Adrenal gland (tissue), 12 donors: ENCODE data around the gene COL21A1. TPM values are rescaled to one million over a fixed set of nuclear protein-coding genes. Genes with fewer than 3 reads are reported as not detected.
A peak's percentile ranks its signal among the peaks of the same experiment; 100 is the strongest.

Source experiments
- DNase-seq, 7 donors: peaks; one replicate each; pipeline ENCODE4 v3.0.0-alpha.2; 2019 to 2020
- H3K27ac ChIP-seq, 5 donors: fragments of 200-600 bp; sonication (generic) in 4 of 5; 1 replicate in 3 of 5; 2 replicates in 2 of 5; pipeline versions ENCODE4 v1.5.1 to v1.8.0; 2016 to 2020; ENCODE audit warnings: mild to moderate bottlenecking in 1 of 5
- H3K27me3 ChIP-seq: fragments of 200-600 bp; 2 replicates; pipeline ENCODE4 v1.8.0; 2021
- H3K36me3 ChIP-seq, 2 donors: fragments of 200-600 bp; replicated peaks in 1 of 2; 1 replicate in 1 of 2; 2 replicates in 1 of 2; pipeline versions ENCODE4 v1.5.1 to v1.8.0; 2018 to 2022
- H3K4me1 ChIP-seq, 2 donors: fragments of 200-600 bp; replicated peaks in 1 of 2; 1 replicate in 1 of 2; 2 replicates in 1 of 2; pipeline versions ENCODE4 v1.5.1 to v1.8.0; 2018 to 2021
- H3K4me3 ChIP-seq, 4 donors: fragments of 200-600 bp; sonication (generic) in 3 of 4; one replicate each; pipeline ENCODE4 v1.5.1; 2016 to 2018
- H3K9me3 ChIP-seq, 3 donors: fragments of 200-600 bp; sonication (generic) in 1 of 3; replicated peaks in 1 of 3; 1 replicate in 2 of 3; 2 replicates in 1 of 3; pipeline versions ENCODE4 v1.5.1 to v1.8.0; 2016 to 2021
- POLR2A ChIP-seq, 2 donors: fragments of 450-650 bp; IDR thresholded peaks; one replicate each; pipeline ENCODE4 v1.6.1; 2017; ENCODE audit warnings: antibody characterized with exemption in 2 of 2, mild to moderate bottlenecking in 2 of 2, moderate library complexity in 1 of 2
- WGBS, 4 donors: extraction: QIAGEN DNeasy Blood & Tissue Kit in 2 of 4; methylation state at CpG; one replicate each; pipeline versions ENCODE4 v1.1.5 to v1.1.7; 2013 to 2017; 5-methylcytosine and 5-hydroxymethylcytosine counted together
- intact Hi-C, 2 donors: fragments of 100-400 bp; cut with DNase I; formaldehyde crosslinking; loops; one replicate each; pipeline versions ENCODE4 v1.14.1 to v1.15.0; 2022 to 2023
- polyA plus RNA-seq, 3 donors: library from polyadenylated mRNA; stranded (reverse); fragments of 200-250 nt in 2 of 3; fragments of 350-450 nt in 1 of 3; fragmentation: Illumina TruSeq in 1 of 3; extraction: RNeasy Lipid Tissue Mini Kit (QIAGEN cat#74804) in 1 of 3; gene quantifications; one replicate each; pipeline ENCODE4 v1.2.3, GENCODE V29; 2013 to 2014
- total RNA-seq, 9 donors: library from RNA; depleted of rRNA in 4 of 9; stranded (reverse); fragments of >200 nt in 4 of 9; fragments of 120-200 nt in 1 of 9; fragmentation: NEBNext Ultra II Directional in 1 of 9; extraction: Animal tissue kit (Norgen Biotek cat#: 25700) in 1 of 9; gene quantifications; one replicate each; pipeline versions ENCODE4 v1.1.0 to v1.2.4, GENCODE V29; 2013 to 2023
- TF ChIP-seq, protein P1 (sequence below), 6 experiments: fragments of 450-650 bp in 4 of 6; fragments of 200-600 bp in 2 of 6; sonication (generic) in 1 of 6; IDR thresholded peaks; 1 replicate in 5 of 6; 2 replicates in 1 of 6; pipeline versions ENCODE4 v1.5.1 to v1.8.0; 2016 to 2021; ENCODE audit warnings: antibody characterized with exemption in 6 of 6, mild to moderate bottlenecking in 2 of 6, moderate library complexity in 1 of 6
- donor health status: healthy with polysubstance abuse.
- donor health status: Bipolar disorder and iron deficiency.
- donor health status: DM: yes; HTN: yes; CAD: no.
- donor health status: DM: no; HTN: no; CAD: no.
- donor health status: DM: no; HTN: no; CAD: no.
- donor health status: DM: yes; HTN: yes; CAD: no.

The COL21A1 gene
- total and polyA plus RNA-seq, 12 donors: 0.12 to 19.4 (median 1.2) TPM

DNA sequence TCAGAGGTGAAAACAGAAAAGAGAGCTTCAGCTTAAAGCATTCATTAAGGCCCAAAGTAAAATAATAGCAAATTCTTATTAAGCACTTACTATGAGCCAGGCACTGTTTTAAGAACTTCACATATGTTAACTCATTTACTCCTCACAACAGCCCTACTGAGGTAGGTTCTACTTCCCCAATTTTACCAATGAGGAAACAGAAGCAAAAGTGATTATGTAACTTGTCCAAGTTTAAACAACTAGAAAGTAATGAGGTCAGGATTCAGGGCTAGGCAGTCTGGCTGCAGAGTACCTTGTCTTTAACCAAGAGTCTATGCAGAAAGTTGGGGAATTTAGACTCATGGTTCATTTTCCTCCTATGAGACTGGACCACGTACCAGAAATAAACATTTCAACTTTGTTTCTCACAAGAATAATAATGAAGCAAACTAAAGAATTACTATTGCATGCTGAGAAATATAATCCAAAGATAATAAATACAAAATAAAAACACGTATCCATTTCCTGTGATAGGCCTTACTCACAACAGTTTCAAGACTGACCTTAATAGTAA is 3.8 kb downstream of the COL21A1 start:
- Histone ChIP-seq H3K27me3 (no peaks in the 10 kb centered on the region), H3K4me3 (no peak overlapping the region), H3K27ac (no peak overlapping the region), H3K4me1 (peaks cover 0 to 10% of the 10 kb centered on the region in 2 donors), H3K36me3 (no peaks in the 10 kb centered on the region), H3K9me3 (peaks cover 0 to 5% (median 0%) of the 10 kb centered on the region in 3 donors)
- no peak for TF ChIP-seq POLR2A (IDR thresholded peaks at IDR 0.05)
- TF ChIP-seq, protein P1, sequence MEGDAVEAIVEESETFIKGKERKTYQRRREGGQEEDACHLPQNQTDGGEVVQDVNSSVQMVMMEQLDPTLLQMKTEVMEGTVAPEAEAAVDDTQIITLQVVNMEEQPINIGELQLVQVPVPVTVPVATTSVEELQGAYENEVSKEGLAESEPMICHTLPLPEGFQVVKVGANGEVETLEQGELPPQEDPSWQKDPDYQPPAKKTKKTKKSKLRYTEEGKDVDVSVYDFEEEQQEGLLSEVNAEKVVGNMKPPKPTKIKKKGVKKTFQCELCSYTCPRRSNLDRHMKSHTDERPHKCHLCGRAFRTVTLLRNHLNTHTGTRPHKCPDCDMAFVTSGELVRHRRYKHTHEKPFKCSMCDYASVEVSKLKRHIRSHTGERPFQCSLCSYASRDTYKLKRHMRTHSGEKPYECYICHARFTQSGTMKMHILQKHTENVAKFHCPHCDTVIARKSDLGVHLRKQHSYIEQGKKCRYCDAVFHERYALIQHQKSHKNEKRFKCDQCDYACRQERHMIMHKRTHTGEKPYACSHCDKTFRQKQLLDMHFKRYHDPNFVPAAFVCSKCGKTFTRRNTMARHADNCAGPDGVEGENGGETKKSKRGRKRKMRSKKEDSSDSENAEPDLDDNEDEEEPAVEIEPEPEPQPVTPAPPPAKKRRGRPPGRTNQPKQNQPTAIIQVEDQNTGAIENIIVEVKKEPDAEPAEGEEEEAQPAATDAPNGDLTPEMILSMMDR (IDR thresholded peaks at IDR 0.05): no peak
- DNase-seq: no peak
- 68 to 75% (median 73%) methylated on average over 2 of the region's 2 CpGs for WGBS, 4 donors
- intact Hi-C loops: no loop called here

DNA sequence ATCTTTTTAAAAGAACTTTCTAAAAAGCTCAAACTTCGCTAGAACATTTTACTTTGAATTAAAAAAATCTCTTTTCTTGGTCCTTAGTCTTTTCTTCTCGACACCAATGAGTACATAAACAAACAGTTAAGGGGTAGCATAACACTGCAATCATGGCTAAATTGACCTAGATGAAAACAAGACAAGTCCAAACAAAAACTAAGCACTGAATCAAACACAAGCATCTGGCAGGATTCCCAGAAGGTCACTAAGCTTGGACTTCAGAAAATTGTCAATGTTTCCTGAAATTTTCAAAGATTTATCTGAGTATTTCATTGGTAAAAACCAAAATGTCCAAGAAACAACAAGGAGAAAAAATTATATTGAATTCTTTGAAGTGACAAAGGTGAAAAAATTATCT is 5.0 kb downstream of the COL21A1 start:
- TF ChIP-seq POLR2A (IDR thresholded peaks at IDR 0.05): no peak
- TF ChIP-seq, protein P1 (IDR thresholded peaks at IDR 0.05): no peak
- WGBS, 4 donors: 12 to 43% (median 15%) methylated on average over 2 of the region's 2 CpGs
- H3K27me3 ChIP-seq: no peaks in the 10 kb centered on the region
- H3K36me3 ChIP-seq: no peaks in the 10 kb centered on the region
- H3K4me1 ChIP-seq: peaks cover 0 to 6% of the 10 kb centered on the region in 2 donors
- peaks cover 0 to 5% (median 0%) of the 10 kb centered on the region in 3 donors for H3K9me3 ChIP-seq
- peak in 1 of 7 donors; percentile 15 for DNase-seq
- no peak overlapping the region for H3K4me3 ChIP-seq
- no peak overlapping the region for H3K27ac ChIP-seq
- intact Hi-C loops: no loop called here

DNA sequence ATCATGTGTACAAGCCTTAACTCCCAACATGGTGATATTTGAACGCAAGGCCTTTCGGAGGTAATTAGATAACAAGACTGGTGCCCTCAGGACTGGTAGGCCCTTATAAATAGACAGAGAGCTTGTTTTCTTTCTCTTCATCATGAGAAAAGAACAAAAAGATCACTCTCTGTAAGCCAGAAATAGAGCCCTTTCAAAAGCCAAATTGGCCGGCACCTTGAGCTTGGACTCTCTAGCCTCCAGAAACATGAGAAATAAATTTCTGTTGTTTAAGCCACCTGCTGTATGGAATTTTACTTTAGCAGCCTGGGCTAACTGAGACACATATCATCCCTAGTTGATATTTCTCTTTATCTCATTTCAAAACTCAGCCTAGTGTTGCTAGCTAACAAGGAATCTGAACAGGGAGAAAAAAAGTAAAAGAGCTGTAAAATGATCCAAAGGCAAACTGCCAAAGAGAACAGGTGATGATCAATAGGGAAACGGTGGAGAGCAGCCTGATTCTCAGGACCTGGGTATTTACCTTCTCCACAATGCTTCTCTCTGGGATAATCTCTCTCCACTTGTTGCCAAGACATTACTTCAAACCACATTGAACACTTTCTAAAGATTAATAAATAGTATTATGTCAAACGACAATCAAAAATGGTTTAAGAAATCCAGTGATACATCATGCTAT is 6.1 kb downstream of the COL21A1 start:
- peaks cover 0 to 5% (median 0%) of the 10 kb centered on the region in 3 donors for H3K9me3 ChIP-seq
- intact Hi-C loops: no loop called here
- TF ChIP-seq, protein P1 (IDR thresholded peaks at IDR 0.05): no peak
- TF ChIP-seq POLR2A (IDR thresholded peaks at IDR 0.05): no peak
- H3K27me3 ChIP-seq: no peaks in the 10 kb centered on the region
- no peak for DNase-seq
- no peak overlapping the region for H3K27ac ChIP-seq
- WGBS, 4 donors: 72 to 81% (median 78%) methylated on average over 5 of the region's 5 CpGs
- H3K36me3 ChIP-seq: no peaks in the 10 kb centered on the region
- peaks cover 0 to 6% of the 10 kb centered on the region in 2 donors for H3K4me1 ChIP-seq
- H3K4me3 ChIP-seq: no peak overlapping the region

DNA sequence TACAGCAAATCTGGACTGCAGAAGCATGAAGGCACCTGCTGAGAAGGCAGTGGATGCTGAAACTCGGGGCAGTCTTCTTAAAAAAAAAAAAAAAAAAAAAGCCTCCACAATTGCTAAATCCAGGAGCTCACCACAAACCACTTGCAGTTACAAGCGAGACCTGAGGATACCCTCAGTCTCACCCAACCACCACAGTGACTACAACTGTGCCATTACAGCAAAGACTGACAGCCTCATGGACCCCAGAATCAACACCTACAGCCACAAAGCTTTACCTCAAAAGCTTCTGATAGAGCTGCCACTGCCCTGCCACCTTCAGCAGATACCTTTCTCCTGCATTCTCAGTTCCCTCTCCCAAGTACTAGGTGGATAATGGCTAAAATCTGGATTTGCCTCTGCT is 9.0 kb downstream of the COL21A1 start:
- no peak for TF ChIP-seq POLR2A (IDR thresholded peaks at IDR 0.05)
- TF ChIP-seq, protein P1 (IDR thresholded peaks at IDR 0.05): no peak
- intact Hi-C loops: no loop called here
- Histone ChIP-seq H3K27ac (no peak overlapping the region), H3K36me3 (no peaks in the 10 kb centered on the region), H3K4me3 (no peak overlapping the region), H3K27me3 (no peaks in the 10 kb centered on the region), H3K4me1 (peaks cover 0 to 6% of the 10 kb centered on the region in 2 donors), H3K9me3 (peaks cover 0 to 5% (median 0%) of the 10 kb centered on the region in 3 donors)
- no peak for DNase-seq
- 54 to 75% (median 64%) methylated on average over 2 of the region's 2 CpGs for WGBS, 4 donors
